GM19463 (cell line): ENCODE results near the gene MSMO1.

Source experiments
- ATAC-seq: cut with Tn5 transposase; IDR thresholded peaks from one replicate; pipeline ENCODE4 v1.9.1; 2021; ENCODE audit warnings: mild to moderate bottlenecking, moderate library complexity; ENCODE audit not compliant: unreplicated experiment

Gene MSMO1

GRCh38 chr4:165359506-165359905 is 32.0 kb downstream of the MSMO1 start:
- no peak for ATAC-seq

- no peak for ATAC-seq
Measured at GRCh38 chr4:165360041-165360695, 32.7 kb downstream of the MSMO1 start.

- ATAC-seq: no peak
Measured at GRCh38 chr4:165360985-165361670, 33.7 kb downstream of the MSMO1 start.

- ATAC-seq: no peak
Measured at GRCh38 chr4:165361810-165362209, 34.3 kb downstream of the MSMO1 start.

- ATAC-seq: no peak
Measured at GRCh38 chr4:165364452-165365080, 37.1 kb downstream of the MSMO1 start.

GRCh38 chr4:165367040-165367439 is 39.6 kb downstream of the MSMO1 start:
- ATAC-seq: no peak

- ATAC-seq: no peak
Measured at GRCh38 chr4:165368114-165368513, 40.6 kb downstream of the MSMO1 start.

- no peak for ATAC-seq
Measured at GRCh38 chr4:165368567-165368966, 41.1 kb downstream of the MSMO1 start.

- ATAC-seq: no peak
Measured at GRCh38 chr4:165369522-165369921, 42.1 kb downstream of the MSMO1 start.

GRCh38 chr4:165370530-165370929 is 43.1 kb downstream of the MSMO1 start:
- no peak for ATAC-seq

- ATAC-seq: no peak
Measured at GRCh38 chr4:165375465-165375864, 48.0 kb downstream of the MSMO1 start.

- ATAC-seq: no peak
Measured at GRCh38 chr4:165378398-165378744, 50.9 kb downstream of the MSMO1 start.

- peak; percentile 91 for ATAC-seq
Measured at GRCh38 chr4:165378745-165379677, 51.5 kb downstream of the MSMO1 start, which contains the start of gene CPE. Gene CPE (plus strand): TSS chr4:165379008. CDS start chr4:165379222, 214 bp downstream.

- ATAC-seq: no peak
Measured at GRCh38 chr4:165379678-165380064, 52.2 kb downstream of the MSMO1 start.

- ATAC-seq: no peak
Measured at GRCh38 chr4:165380805-165381204, 53.3 kb downstream of the MSMO1 start.

- ATAC-seq: no peak
Measured at GRCh38 chr4:165381821-165382373, 54.4 kb downstream of the MSMO1 start.

- ATAC-seq: no peak
Measured at GRCh38 chr4:165382640-165383039, 55.2 kb downstream of the MSMO1 start.

GRCh38 chr4:165383591-165384073 is 56.2 kb downstream of the MSMO1 start:
- ATAC-seq: no peak

- no peak for ATAC-seq
Measured at GRCh38 chr4:165384186-165384585, 56.7 kb downstream of the MSMO1 start.

GRCh38 chr4:165384598-165384997 is 57.1 kb downstream of the MSMO1 start:
- ATAC-seq: no peak

- no peak for ATAC-seq
Measured at GRCh38 chr4:165385126-165385525, 57.7 kb downstream of the MSMO1 start.
